Right cardiac atrium (tissue), 5 donors: ENCODE results near the gene UNC79. TPM values are rescaled to one million over a fixed set of nuclear protein-coding genes. Genes with fewer than 3 reads are reported as not detected.
A peak's percentile ranks its signal among the peaks of the same experiment; 100 is the strongest.

Experiments
- ATAC-seq, 2 donors: fragments of 200-7000 bp; cut with Tn5 transposase; one replicate each; pipeline versions ENCODE4 v1.8.0 to v1.9.1; 2020; ENCODE audit warnings: moderate library complexity in 2 of 2, mild to moderate bottlenecking in 1 of 2
- DNase-seq, 3 donors: peaks; one replicate each; pipeline ENCODE4 v3.0.0-alpha.2; 2020
- H3K27ac ChIP-seq: one replicate; pipeline ENCODE4 v1.5.1; 2013; ENCODE audit warnings: mild to moderate bottlenecking, low read length, control low read depth, moderate library complexity
- H3K27me3 ChIP-seq: one replicate; pipeline ENCODE4 v1.6.1; 2013; ENCODE audit not compliant: control insufficient read depth, insufficient read depth
- H3K4me1 ChIP-seq: one replicate; pipeline ENCODE4 v1.6.1; 2013; ENCODE audit warnings: low read length; ENCODE audit not compliant: control insufficient read depth, insufficient read depth
- H3K4me3 ChIP-seq: one replicate; pipeline ENCODE4 v1.5.1; 2013; ENCODE audit warnings: low read length, control low read depth
- H3K9me3 ChIP-seq: one replicate; pipeline ENCODE4 v1.6.1; 2013; ENCODE audit warnings: low read length; ENCODE audit not compliant: control insufficient read depth
- WGBS: extraction: QIAGEN DNeasy Blood & Tissue Kit; methylation state at CpG from one replicate; pipeline ENCODE4 v1.1.7; 2013; 5-methylcytosine and 5-hydroxymethylcytosine counted together
- intact Hi-C, 4 donors: fragments of 100-400 bp; cut with DNase I; formaldehyde crosslinking; loops; one replicate each; pipeline versions ENCODE4 v1.11.0 to v1.14.0; 2022 to 2023
- polyA plus RNA-seq: library from polyadenylated mRNA; stranded (reverse); fragments of 200-250 nt; gene quantifications from one replicate; pipeline ENCODE4 v1.2.3, GENCODE V29; 2013
- total RNA-seq, 4 donors: library from RNA; stranded (reverse); fragmentation: NEBNext Ultra II Directional; extraction: Animal tissue kit (Norgen Biotek cat#: 25700); gene quantifications; one replicate each; pipeline ENCODE4 v1.2.1, GENCODE V29; 2021
- donor health status: healthy with polysubstance abuse.
- donor health status: DM: no; HTN: yes; CAD: no.
- donor health status: DM: no; HTN: no; CAD: no.
- donor health status: DM: no; HTN: yes; CAD: no; lungs with severe emphysema.
- donor health status: DM: yes; HTN: yes; CAD: no.

The UNC79 gene
- total and polyA plus RNA-seq, 5 donors: 0.16 to 0.40 (median 0.22) TPM

DNA sequence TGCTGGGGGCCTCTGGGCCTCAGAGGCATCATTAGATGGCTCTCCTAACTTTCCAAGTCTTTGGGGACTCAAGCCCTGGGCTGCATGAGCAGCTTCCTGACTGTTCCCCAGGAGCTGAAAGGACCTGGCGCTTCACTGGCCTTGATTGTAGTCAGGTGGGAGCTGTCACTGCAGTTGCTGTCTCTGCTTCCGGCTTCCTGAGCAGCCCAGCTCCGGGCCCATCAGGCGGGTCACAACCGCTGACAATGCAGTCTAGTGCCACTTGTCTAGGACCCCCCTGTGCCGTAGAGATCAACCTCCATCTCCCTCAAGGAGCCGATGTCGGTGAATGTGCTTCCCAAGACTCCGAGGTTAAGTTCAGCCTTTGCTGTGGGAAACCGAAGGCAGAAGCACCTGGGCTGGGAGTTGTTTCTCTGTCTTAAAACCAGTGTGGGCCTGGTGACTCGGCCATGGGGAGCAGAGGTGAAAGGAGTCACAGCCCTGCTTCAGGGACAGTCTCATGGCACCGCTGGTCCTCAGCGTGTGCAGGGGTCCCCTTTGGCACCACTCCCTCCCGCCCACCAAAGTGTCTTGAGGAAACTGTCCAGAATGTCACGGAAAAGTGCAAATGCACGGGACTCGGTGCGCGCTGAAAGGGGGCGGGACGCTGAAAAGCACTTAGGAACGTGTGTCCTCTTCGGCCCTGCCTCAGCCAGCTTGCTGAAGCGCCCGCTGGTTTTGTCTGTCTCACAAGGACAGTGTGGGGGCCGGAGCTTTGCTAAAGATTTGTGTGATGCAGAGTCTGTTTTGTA is 312.7 kb downstream of the UNC79 start:
- peak in 1 of 2 donors; percentile 2 for ATAC-seq

GRCh38 chr14:93744176-93744575 is 313.4 kb downstream of the UNC79 start:
- 76% methylated on average over 14 of the region's 14 CpGs for WGBS
- Histone ChIP-seq H3K27ac (no peak overlapping the region), H3K27me3 (no peaks in the 10 kb centered on the region), H3K4me3 (no peak overlapping the region), H3K9me3 (no peaks in the 10 kb centered on the region), H3K4me1 (peaks cover 13% of the 10 kb centered on the region)
- intact Hi-C loops: no loop called here
- DNase-seq (peak in 1 of 3 donors; percentile 56), ATAC-seq (no peak)

More for the DNA sequence above, 312.7 kb downstream of the UNC79 start:
- no peak overlapping the region for H3K4me3 ChIP-seq
- WGBS: 82% methylated on average over 26 of the region's 26 CpGs
- no peaks in the 10 kb centered on the region for H3K9me3 ChIP-seq
- intact Hi-C loops: no loop called here
- no peaks in the 10 kb centered on the region for H3K27me3 ChIP-seq
- H3K27ac ChIP-seq: peak overlapping the region; percentile 85
- peaks cover 11% of the 10 kb centered on the region for H3K4me1 ChIP-seq
- peak in 1 of 3 donors; percentile 56 for DNase-seq

- intact Hi-C loops: no loop called here
- ATAC-seq (no peak), DNase-seq (peak in 1 of 3 donors; percentile 41)
- no peak overlapping the region for H3K27ac ChIP-seq
- no peak overlapping the region for H3K4me3 ChIP-seq
- H3K9me3 ChIP-seq: no peaks in the 10 kb centered on the region
- 59% methylated on average over 8 of the region's 8 CpGs for WGBS
- H3K4me1 ChIP-seq: peaks cover 13% of the 10 kb centered on the region
- H3K27me3 ChIP-seq: no peaks in the 10 kb centered on the region
These were observed 314.1 kb downstream of the UNC79 start for GRCh38 chr14:93744876-93745275.

DNA sequence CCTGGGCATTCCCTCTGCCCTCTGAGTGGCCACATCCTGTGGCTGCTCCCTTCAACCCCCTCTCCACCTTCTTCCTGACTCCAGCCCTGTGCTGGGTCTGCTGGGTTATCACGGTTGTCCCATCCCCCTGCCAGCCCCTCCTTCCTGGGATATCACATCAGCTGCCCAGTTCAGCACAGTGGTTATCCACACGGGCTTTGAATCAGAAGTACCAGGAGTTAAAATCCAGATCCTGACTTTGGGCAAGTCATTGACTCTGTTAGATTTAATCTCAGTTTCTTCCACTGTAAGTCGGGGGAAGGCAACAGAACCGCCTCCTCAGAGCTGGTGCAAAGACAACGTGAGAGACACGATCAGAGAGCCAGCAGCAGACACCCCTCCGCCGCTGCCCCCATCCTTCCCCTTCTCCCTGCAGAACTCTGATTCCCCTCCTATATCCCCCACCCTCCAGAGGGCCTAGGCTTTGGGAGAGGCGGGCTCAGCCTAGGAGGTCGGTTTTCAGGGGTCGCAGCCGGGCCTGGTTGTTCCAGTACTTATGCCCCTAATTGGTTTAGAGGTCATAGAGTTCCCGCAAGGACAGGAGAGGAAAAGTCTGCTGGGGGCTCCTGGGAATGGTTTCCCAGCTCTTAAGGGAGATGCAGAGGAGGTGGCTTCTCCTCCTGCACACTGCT is 315.0 kb downstream of the UNC79 start:
- Histone ChIP-seq H3K4me1 (peaks cover 13% of the 10 kb centered on the region), H3K9me3 (no peaks in the 10 kb centered on the region), H3K27me3 (no peaks in the 10 kb centered on the region), H3K4me3 (no peak overlapping the region), H3K27ac (no peak overlapping the region)
- intact Hi-C loops: no loop called here
- ATAC-seq (no peak), DNase-seq (peak in 1 of 3 donors; percentile 27)
- WGBS: 57% methylated on average over 13 of the region's 13 CpGs

DNA sequence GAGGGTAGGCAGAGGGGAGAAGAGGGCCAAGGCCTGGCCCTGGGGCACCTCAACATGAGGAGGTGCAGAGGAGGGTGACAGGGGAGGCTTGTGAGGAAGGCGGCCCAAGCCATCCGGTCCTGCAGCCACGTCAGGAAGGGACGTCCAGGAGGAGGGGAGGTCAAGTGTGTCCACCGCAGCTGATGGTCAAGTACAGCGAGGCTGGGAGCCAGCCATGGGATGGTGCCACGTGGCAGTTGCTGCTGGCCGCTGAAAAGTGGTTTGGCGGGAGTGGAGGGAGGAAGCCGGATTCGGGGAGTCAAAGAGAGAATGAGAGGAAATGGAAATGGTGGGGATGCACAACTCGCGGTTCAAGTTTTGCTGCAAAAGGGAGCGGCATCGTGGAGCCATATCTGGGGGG is 316.4 kb downstream of the UNC79 start:
- Histone ChIP-seq H3K4me1 (peaks cover 13% of the 10 kb centered on the region), H3K4me3 (no peak overlapping the region), H3K27me3 (no peaks in the 10 kb centered on the region), H3K27ac (no peak overlapping the region), H3K9me3 (no peaks in the 10 kb centered on the region)
- DNase-seq (peak in 2 of 3 donors; percentile 63 to 70), ATAC-seq (peak in 1 of 2 donors; percentile 4)
- intact Hi-C loops: no loop called here
- 56% methylated on average over 15 of the region's 15 CpGs for WGBS

GRCh38 chr14:93747560-93747959 is 316.8 kb downstream of the UNC79 start:
- DNase-seq: no peak
- Histone ChIP-seq H3K27ac (peak overlapping the region; percentile 63), H3K4me3 (no peak overlapping the region), H3K4me1 (peaks cover 14% of the 10 kb centered on the region), H3K27me3 (no peaks in the 10 kb centered on the region), H3K9me3 (no peaks in the 10 kb centered on the region)
- intact Hi-C loops: no loop called here
- ATAC-seq: no peak
- 91% methylated on average over 1 of the region's 1 CpG for WGBS

GRCh38 chr14:93748208-93749075 is 317.7 kb downstream of the UNC79 start:
- WGBS: 36% methylated on average over 25 of the region's 25 CpGs
- Histone ChIP-seq H3K4me1 (peaks cover 19% of the 10 kb centered on the region), H3K27me3 (no peaks in the 10 kb centered on the region), H3K9me3 (no peaks in the 10 kb centered on the region), H3K4me3 (no peak overlapping the region), H3K27ac (peak overlapping the region; percentile 63)
- intact Hi-C loops: no loop called here
- DNase-seq: peak in 2 of 3 donors; percentile 59 to 71
- ATAC-seq: peak; percentile 42 to 44

DNA sequence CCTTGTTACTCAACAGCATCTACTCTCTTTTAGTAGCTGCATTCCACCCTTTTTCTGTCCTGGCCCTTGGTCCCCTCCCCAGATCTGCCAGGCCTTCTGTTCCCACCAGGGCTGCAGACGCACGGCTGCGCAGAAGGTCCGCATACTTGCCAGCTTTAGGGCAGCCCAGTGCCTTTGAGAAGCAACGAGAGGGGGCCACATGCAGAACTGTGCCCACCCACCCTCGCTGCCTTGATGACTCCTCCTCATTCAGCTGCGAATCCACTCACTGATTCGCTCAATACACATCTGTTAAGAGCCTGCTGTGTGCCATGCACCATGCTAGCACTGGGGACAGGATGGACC is 318.3 kb downstream of the UNC79 start:
- intact Hi-C loops: no loop called here
- H3K4me3 ChIP-seq: no peak overlapping the region
- DNase-seq (peak in 1 of 3 donors; percentile 52), ATAC-seq (no peak)
- 89% methylated on average over 8 of the region's 8 CpGs for WGBS
- no peaks in the 10 kb centered on the region for H3K9me3 ChIP-seq
- no peaks in the 10 kb centered on the region for H3K27me3 ChIP-seq
- H3K27ac ChIP-seq: peak overlapping the region; percentile 63
- peaks cover 23% of the 10 kb centered on the region for H3K4me1 ChIP-seq

GRCh38 chr14:93751946-93752655 is 321.4 kb downstream of the UNC79 start:
- intact Hi-C loops: no loop called here
- Histone ChIP-seq H3K4me3 (no peak overlapping the region), H3K27ac (peak overlapping the region; percentile 66), H3K4me1 (peaks cover 23% of the 10 kb centered on the region), H3K27me3 (no peaks in the 10 kb centered on the region), H3K9me3 (no peaks in the 10 kb centered on the region)
- ATAC-seq (no peak), DNase-seq (peak in 1 of 3 donors; percentile 47)
- 61% methylated on average over 19 of the region's 19 CpGs for WGBS

- DNase-seq (peak; percentile 74 to 92 (median 90)), ATAC-seq (peak; percentile 70 to 72)
- no peak overlapping the region for H3K4me3 ChIP-seq
- intact Hi-C loops: no loop called here
- H3K9me3 ChIP-seq: no peaks in the 10 kb centered on the region
- H3K4me1 ChIP-seq: peaks cover 20% of the 10 kb centered on the region
- peak overlapping the region; percentile 71 for H3K27ac ChIP-seq
- H3K27me3 ChIP-seq: no peaks in the 10 kb centered on the region
- 31% methylated on average over 4 of the region's 4 CpGs for WGBS
These were observed 322.3 kb downstream of the UNC79 start for GRCh38 chr14:93752980-93753561.
